Measurements from ENCODE around the gene NUPR1. TPM values are rescaled to one million over a fixed set of nuclear protein-coding genes. Genes with fewer than 3 reads are reported as not detected.
A peak's percentile ranks its signal among the peaks of the same experiment; 100 is the strongest.

Gene NUPR1
- total and polyA plus RNA-seq, 2 of the 13 experiments (the other 11 are each of a cell fraction or from before 2014, with no cell fraction given): 18.0 to 25.6 TPM

DNA sequence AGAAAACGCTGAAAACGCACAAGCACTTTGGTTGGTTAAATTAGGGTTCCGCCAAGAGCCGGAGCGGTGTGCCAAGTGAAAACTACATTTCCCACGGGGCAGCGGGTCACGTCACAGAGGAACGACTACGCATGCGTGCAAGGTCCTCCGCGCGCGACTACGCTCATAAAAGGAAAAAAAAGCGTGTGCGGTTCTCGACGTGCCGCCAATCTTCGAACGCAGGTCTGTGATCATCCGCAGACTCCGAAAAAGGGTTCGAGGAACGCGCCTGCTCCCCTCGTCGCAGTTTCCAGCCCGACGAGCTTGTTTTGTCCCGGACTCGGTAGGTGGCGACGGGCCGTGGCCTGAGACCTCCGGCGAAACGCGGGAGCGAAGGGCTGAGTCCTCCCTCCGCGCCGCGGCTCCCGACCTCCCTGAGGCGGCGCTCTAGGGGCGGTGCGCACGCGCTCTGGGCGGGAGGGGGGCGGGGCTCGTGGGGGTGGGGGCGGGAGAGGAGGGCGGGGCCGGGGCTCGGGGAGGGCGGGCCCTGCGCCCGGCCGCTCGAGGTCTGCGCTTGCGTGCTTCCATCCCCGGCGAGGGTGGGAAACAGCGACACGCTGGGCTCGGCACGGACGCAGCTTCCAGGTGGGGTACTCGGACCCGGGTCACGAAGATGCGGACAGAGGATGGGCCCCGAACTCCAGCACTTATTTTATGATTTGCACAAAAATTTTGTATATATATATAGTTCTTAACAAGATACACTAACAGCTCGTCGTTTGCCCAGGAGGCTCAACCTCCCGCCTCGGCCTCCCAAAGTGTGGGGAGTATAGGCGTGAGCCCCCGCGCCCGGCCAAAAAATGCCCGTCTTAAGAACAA, 15.2 kb upstream of the NUPR1 start, which contains the start of gene SGF29 (continued):
- TF ChIP-seq E2F2 (CRISPR knock-in tag; IDR thresholded peaks at IDR 0.05; ENCODE audit: borderline replicate concordance) (peak; percentile 82), HNRNPH1 (optimal IDR thresholded peaks at IDR 0.05; ENCODE audit: low read depth, low read length) (no peak), ZNF776 (CRISPR knock-in tag; IDR thresholded peaks at IDR 0.05) (peak; percentile 81), CBX1 (IDR thresholded peaks at IDR 0.05; ENCODE audit: low read depth) (peak; percentile 97), ZNF383 (CRISPR knock-in tag; IDR thresholded peaks at IDR 0.05; ENCODE audit: borderline replicate concordance) (peak; percentile 87; the same call in 1 of the 2 replicates), NFKB2 (CRISPR knock-in tag; IDR thresholded peaks at IDR 0.05; ENCODE audit: borderline replicate concordance) (peak; percentile 91; the same call in 1 of the 2 replicates), NONO (IDR thresholded peaks at IDR 0.05) (no peak), NONO (CRISPR knock-in tag; conservative IDR thresholded peaks at IDR 0.05) (peak; percentile 97), SOX13 (IDR thresholded peaks at IDR 0.05) (0 out of 2 replicates have a peak, but pooled peaks have one; percentile 8), SOX13 (CRISPR knock-in tag; conservative IDR thresholded peaks at IDR 0.05 in 1 of 2, IDR thresholded peaks at IDR 0.05 in 1 of 2) (peak in 1 of 2 experiments; percentile 68; a peak in 2 of 4 replicates), FOXA3 (CRISPR knock-in tag; IDR thresholded peaks at IDR 0.05) (peak; percentile 78), ZNF672 (CRISPR knock-in tag; IDR thresholded peaks at IDR 0.05) (no peak), ZUFSP (CRISPR knock-in tag; IDR thresholded peaks at IDR 0.05; ENCODE audit: borderline replicate concordance) (no peak), ZNF644 (CRISPR knock-in tag; IDR thresholded peaks at IDR 0.05; ENCODE audit: low read depth) (no peak), NR2F1 (CRISPR knock-in tag; IDR thresholded peaks at IDR 0.05) (peak in 1 of 2 experiments; percentile 41; a peak in 1 of 4 replicates), ZNF382 (CRISPR knock-in tag; IDR thresholded peaks at IDR 0.05; ENCODE audit: borderline replicate concordance) (no peak), CENPT (CRISPR knock-in tag; IDR thresholded peaks at IDR 0.05; ENCODE audit: low read depth) (peak; percentile 98), KLF16 (CRISPR knock-in tag; IDR thresholded peaks at IDR 0.05) (peak; percentile 86 to 97; a peak in 3 of 4 replicates), AKAP8 (CRISPR knock-in tag; IDR thresholded peaks at IDR 0.05) (peak; percentile 83; the same call in 1 of the 2 replicates), ZNF329 (CRISPR knock-in tag; IDR thresholded peaks at IDR 0.05; ENCODE audit: low read depth) (peak; percentile 85; the same call in 1 of the 2 replicates), ZNF326 (CRISPR knock-in tag; IDR thresholded peaks at IDR 0.05; ENCODE audit: borderline replicate concordance) (no peak), MTF1 (CRISPR knock-in tag; IDR thresholded peaks at IDR 0.05) (no peak), ETV5 (CRISPR knock-in tag; IDR thresholded peaks at IDR 0.05; ENCODE audit: borderline replicate concordance) (peak; percentile 86), NFIC (IDR thresholded peaks at IDR 0.05; ENCODE audit: low read length) (no peak)
- TF ChIP-seq, protein P1, sequence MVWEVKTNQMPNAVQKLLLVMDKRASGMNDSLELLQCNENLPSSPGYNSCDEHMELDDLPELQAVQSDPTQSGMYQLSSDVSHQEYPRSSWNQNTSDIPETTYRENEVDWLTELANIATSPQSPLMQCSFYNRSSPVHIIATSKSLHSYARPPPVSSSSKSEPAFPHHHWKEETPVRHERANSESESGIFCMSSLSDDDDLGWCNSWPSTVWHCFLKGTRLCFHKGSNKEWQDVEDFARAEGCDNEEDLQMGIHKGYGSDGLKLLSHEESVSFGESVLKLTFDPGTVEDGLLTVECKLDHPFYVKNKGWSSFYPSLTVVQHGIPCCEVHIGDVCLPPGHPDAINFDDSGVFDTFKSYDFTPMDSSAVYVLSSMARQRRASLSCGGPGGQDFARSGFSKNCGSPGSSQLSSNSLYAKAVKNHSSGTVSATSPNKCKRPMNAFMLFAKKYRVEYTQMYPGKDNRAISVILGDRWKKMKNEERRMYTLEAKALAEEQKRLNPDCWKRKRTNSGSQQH (CRISPR knock-in tag; IDR thresholded peaks at IDR 0.05; ENCODE audit: low read depth): peak; percentile 77; the same call in 1 of the 2 replicates
- TF ChIP-seq, protein P2, sequence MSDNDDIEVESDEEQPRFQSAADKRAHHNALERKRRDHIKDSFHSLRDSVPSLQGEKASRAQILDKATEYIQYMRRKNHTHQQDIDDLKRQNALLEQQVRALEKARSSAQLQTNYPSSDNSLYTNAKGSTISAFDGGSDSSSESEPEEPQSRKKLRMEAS (IDR thresholded peaks at IDR 0.05): peak; percentile 91
